ENCODE measurements around the gene SFXN3. TPM values are rescaled to one million over a fixed set of nuclear protein-coding genes. Genes with fewer than 3 reads are reported as not detected.

Gene SFXN3
- polyA plus RNA-seq, 1 experiment = 77.8 TPM

GRCh38 chr10:101042667-101043362, 11.8 kb downstream of the SFXN3 start:
- H3K9me3 ChIP-seq (ENCODE audit: control insufficient read depth, insufficient read depth, low read length) = no peaks in the 10 kb centered on the region
- peak overlapping the region; percentile 58 for H3K4me3 ChIP-seq (ENCODE audit: low read depth, low read length)
- POLR2A ChIA-PET = interaction anchor here (0.6 to 3.2 kb wide), 14 partner anchors 8 to 776 kb away, joined by 3 to 30 read pairs (median 4); partner anchors contain the start of genes KAZALD1, OGA, PDZD7 and SFXN3
- peak overlapping the region; percentile 84 for H3K27ac ChIP-seq (ENCODE audit: low read depth, low read length)
- CTCF ChIA-PET = interaction anchor here (0.6 to 17.3 kb wide), 11 partner anchors 8 to 172 kb away, joined by 3 to 414 read pairs (median 7); partner anchors contain the start of gene KAZALD1
- DNase-seq (ENCODE audit: low read depth, low spot score) = peak; percentile 89
- no peak for TF ChIP-seq CTCF (IDR thresholded peaks at IDR 0.05; ENCODE audit: low read depth, low read length)
- H3K27me3 ChIP-seq (ENCODE audit: control insufficient read depth, insufficient read depth, low read length) = no peaks in the 10 kb centered on the region

- Histone ChIP-seq H3K27ac (ENCODE audit: low read depth, low read length) (peak overlapping the region; percentile 84), H3K4me3 (ENCODE audit: low read depth, low read length) (peak overlapping the region; percentile 58), H3K9me3 (ENCODE audit: control insufficient read depth, insufficient read depth, low read length) (no peaks in the 10 kb centered on the region; the same call in 1 of the 2 replicates), H3K27me3 (ENCODE audit: control insufficient read depth, insufficient read depth, low read length) (peaks cover 4% of the 10 kb centered on the region)
- DNase-seq (ENCODE audit: low read depth, low spot score) = no peak
- CTCF ChIA-PET = interaction anchor here (1.1 to 17.3 kb wide), 9 partner anchors 8 to 99 kb away, joined by 3 to 414 read pairs (median 22); partner anchors contain the start of gene KAZALD1
- POLR2A ChIA-PET = interaction anchor here (1.0 to 3.2 kb wide), 11 partner anchors 9 to 775 kb away, joined by 3 to 30 read pairs (median 4); partner anchors contain the start of genes KAZALD1, OGA, PDZD7 and SFXN3
- TF ChIP-seq CTCF (IDR thresholded peaks at IDR 0.05; ENCODE audit: low read depth, low read length) = no peak
Observed at GRCh38 chr10:101043363-101043707, 12.3 kb downstream of the SFXN3 start.

- DNase-seq (ENCODE audit: low read depth, low spot score) = no peak
- POLR2A ChIA-PET = interaction anchor here (1.0 to 3.2 kb wide), 6 partner anchors 10 to 774 kb away, joined by 3 to 30 read pairs (median 4); partner anchors contain the start of genes KAZALD1 and OGA
- no peak for TF ChIP-seq CTCF (IDR thresholded peaks at IDR 0.05; ENCODE audit: low read depth, low read length)
- Histone ChIP-seq H3K27me3 (ENCODE audit: control insufficient read depth, insufficient read depth, low read length) (peaks cover 11% of the 10 kb centered on the region), H3K27ac (ENCODE audit: low read depth, low read length) (no peak overlapping the region), H3K9me3 (ENCODE audit: control insufficient read depth, insufficient read depth, low read length) (no peaks in the 10 kb centered on the region; the same call in 1 of the 2 replicates), H3K4me3 (ENCODE audit: low read depth, low read length) (no peak overlapping the region)
- CTCF ChIA-PET = interaction anchor here (0.5 to 17.3 kb wide), 6 partner anchors 20 to 423 kb away, joined by 3 to 414 read pairs (median 17); partner anchors contain the start of gene KAZALD1
Observed at GRCh38 chr10:101044117-101044516, 13.1 kb downstream of the SFXN3 start.

GRCh38 chr10:101046332-101047238, 15.6 kb downstream of the SFXN3 start:
- H3K9me3 ChIP-seq (ENCODE audit: control insufficient read depth, insufficient read depth, low read length) = no peaks in the 10 kb centered on the region; the same call in 1 of the 2 replicates
- H3K27ac ChIP-seq (ENCODE audit: low read depth, low read length) = no peak overlapping the region
- TF ChIP-seq CTCF (IDR thresholded peaks at IDR 0.05; ENCODE audit: low read depth, low read length) = 0 out of 2 replicates have a peak, but pooled peaks have one; percentile 1
- ChIA-PET CTCF (interaction anchor here (0.9 to 17.3 kb wide), 4 partner anchors 15 to 27 kb away, joined by 3 to 414 read pairs (median 3); partner anchors contain the start of genes KAZALD1 and SFXN3), POLR2A (no interaction called here)
- no peak overlapping the region for H3K4me3 ChIP-seq (ENCODE audit: low read depth, low read length)
- no peak for DNase-seq (ENCODE audit: low read depth, low spot score)
- H3K27me3 ChIP-seq (ENCODE audit: control insufficient read depth, insufficient read depth, low read length) = peaks cover 17% of the 10 kb centered on the region
